Activated CD4-positive, alpha-beta memory T cell treated with anti-CD3 and anti-CD28 coated beads, Interleukin-2, amount 10 ng/mL, durations not matched to agents 7 days and 5 days (primary cell): ENCODE results near the gene KAZN. TPM values are rescaled to one million over a fixed set of nuclear protein-coding genes. Genes with fewer than 3 reads are reported as not detected.

Experiments used
- CTCF ChIA-PET: fragments of 350-600 bp; sonication (Branson Sonifier 250); formaldehyde crosslinking; loops from one replicate; lab custom pipeline; 2021; ENCODE audit warnings: antibody characterized with exemption, inconsistent platforms; lab: Charles Lee
- POLR2A ChIA-PET: fragments of 350-600 bp; sonication (Branson Sonifier 250); formaldehyde crosslinking; loops from one replicate; lab custom pipeline; 2021; ENCODE audit warnings: antibody characterized with exemption; lab: Charles Lee
- DNase-seq: peaks from one replicate; pipeline ENCODE4 v3.0.0-alpha.2; 2020
- H3K27ac Mint-ChIP-seq: one replicate; pipeline ENCODE4 v1.8.0; 2021; ENCODE audit warnings: mild to moderate bottlenecking, mixed read lengths
- H3K27me3 Mint-ChIP-seq: one replicate; pipeline ENCODE4 v1.8.0; 2021; ENCODE audit warnings: mixed read lengths
- H3K36me3 Mint-ChIP-seq: one replicate; pipeline ENCODE4 v1.8.0; 2021; ENCODE audit warnings: low read depth, mixed read lengths
- H3K4me1 Mint-ChIP-seq: one replicate; pipeline ENCODE4 v1.8.0; 2021; ENCODE audit warnings: mixed read lengths
- H3K4me3 Mint-ChIP-seq: one replicate; pipeline ENCODE4 v1.8.0; 2021; ENCODE audit warnings: mild to moderate bottlenecking, mixed read lengths
- H3K9me3 Mint-ChIP-seq: one replicate; pipeline ENCODE4 v1.8.0; 2021; ENCODE audit warnings: mixed read lengths
- total RNA-seq, 2 experiments: library from RNA; stranded (reverse); gene quantifications; one replicate each; pipeline ENCODE4 v1.2.3, GENCODE V29; 2021

KAZN gene
- total RNA-seq, 2 experiments from 2014 or later = 0.30 to 0.43 TPM

- CTCF ChIA-PET = no interaction called here
- Mint-ChIP-seq H3K4me3 (no peak overlapping the region), H3K9me3 (no peaks in the 10 kb centered on the region), H3K27ac (no peak overlapping the region), H3K36me3 (no peaks in the 10 kb centered on the region), H3K27me3 (no peaks in the 10 kb centered on the region), H3K4me1 (no peaks in the 10 kb centered on the region)
- POLR2A ChIA-PET = no interaction called here
- no peak for DNase-seq
Measured at GRCh38 chr1:14936815-14937214, 338.3 kb downstream of the KAZN start.

GRCh38 chr1:14937288-14937949 is 338.9 kb downstream of the KAZN start:
- H3K4me3 Mint-ChIP-seq = no peak overlapping the region
- no peaks in the 10 kb centered on the region for H3K27me3 Mint-ChIP-seq
- H3K36me3 Mint-ChIP-seq = no peaks in the 10 kb centered on the region
- H3K27ac Mint-ChIP-seq = no peak overlapping the region
- H3K9me3 Mint-ChIP-seq = no peaks in the 10 kb centered on the region
- H3K4me1 Mint-ChIP-seq = no peaks in the 10 kb centered on the region
- ChIA-PET CTCF (no interaction called here), POLR2A (no interaction called here)
- no peak for DNase-seq

DNA sequence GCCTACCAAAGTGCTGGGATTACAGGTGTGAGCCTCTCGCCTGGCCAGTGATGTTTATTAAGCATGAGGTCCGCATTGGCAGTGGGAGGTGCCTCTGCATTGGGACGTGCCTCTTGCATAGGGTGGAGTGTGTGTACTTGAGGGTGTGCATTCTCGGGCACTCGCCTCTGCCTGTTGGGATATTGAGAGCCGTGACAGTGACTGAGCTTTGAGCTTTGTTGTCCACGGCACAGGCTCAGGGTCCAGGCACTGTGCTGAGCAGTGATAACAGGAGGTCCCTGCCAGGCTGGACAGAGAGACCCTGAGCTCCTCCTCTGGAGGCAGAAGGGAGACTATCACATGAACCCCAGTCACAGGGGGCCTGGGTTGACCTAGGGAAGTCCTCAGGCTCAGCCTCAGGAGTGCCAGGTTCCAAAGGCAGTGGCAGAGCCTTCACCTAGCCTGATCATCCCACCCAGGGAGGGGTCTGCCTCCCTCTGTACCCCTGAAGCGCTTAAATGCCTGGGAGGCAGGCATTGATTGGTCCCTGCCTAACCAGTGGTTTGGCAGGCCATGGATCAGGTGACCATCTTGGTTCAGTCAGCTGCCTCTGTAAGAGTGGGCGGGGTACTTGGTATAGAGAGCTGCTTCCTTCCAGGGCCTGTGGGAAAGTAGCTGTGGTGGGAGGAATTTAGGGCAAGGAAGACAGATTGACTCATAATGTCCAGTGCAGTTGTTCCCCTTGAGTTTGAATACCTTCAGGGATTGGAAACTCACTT is 341.2 kb downstream of the KAZN start:
- H3K27me3 Mint-ChIP-seq = peaks cover 2% of the 10 kb centered on the region
- ChIA-PET POLR2A (no interaction called here), CTCF (no interaction called here)
- no peaks in the 10 kb centered on the region for H3K4me1 Mint-ChIP-seq
- no peak overlapping the region for H3K4me3 Mint-ChIP-seq
- no peaks in the 10 kb centered on the region for H3K9me3 Mint-ChIP-seq
- no peaks in the 10 kb centered on the region for H3K36me3 Mint-ChIP-seq
- H3K27ac Mint-ChIP-seq = no peak overlapping the region
- no peak for DNase-seq

GRCh38 chr1:14940285-14940870 is 341.9 kb downstream of the KAZN start:
- Mint-ChIP-seq H3K4me3 (no peak overlapping the region), H3K27ac (no peak overlapping the region), H3K9me3 (no peaks in the 10 kb centered on the region), H3K36me3 (no peaks in the 10 kb centered on the region), H3K4me1 (no peaks in the 10 kb centered on the region), H3K27me3 (peaks cover 2% of the 10 kb centered on the region)
- no peak for DNase-seq
- POLR2A ChIA-PET = no interaction called here
- CTCF ChIA-PET = no interaction called here

DNA sequence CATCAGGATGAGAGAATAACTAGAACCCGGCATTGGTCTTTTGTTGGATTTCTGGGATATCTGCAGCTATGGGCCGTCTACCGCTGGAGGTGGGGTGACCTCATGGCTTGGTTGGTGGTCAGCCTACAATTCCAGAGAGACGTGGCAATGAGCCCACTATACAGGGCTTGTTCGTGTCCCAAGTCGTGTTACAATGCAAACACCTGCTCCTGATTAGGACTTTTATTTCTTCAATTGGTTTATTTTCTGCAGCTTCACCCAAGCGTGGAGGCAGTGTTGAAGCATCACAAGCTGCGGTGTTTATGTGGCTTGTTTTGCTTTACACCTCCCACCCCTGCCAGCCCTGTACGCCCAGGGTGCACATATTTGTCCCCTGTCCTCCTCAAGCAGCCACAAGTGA is 343.4 kb downstream of the KAZN start:
- DNase-seq = no peak
- CTCF ChIA-PET = no interaction called here
- no peak overlapping the region for H3K4me3 Mint-ChIP-seq
- no peak overlapping the region for H3K27ac Mint-ChIP-seq
- POLR2A ChIA-PET = no interaction called here
- no peaks in the 10 kb centered on the region for H3K4me1 Mint-ChIP-seq
- H3K27me3 Mint-ChIP-seq = peaks cover 2% of the 10 kb centered on the region
- no peaks in the 10 kb centered on the region for H3K9me3 Mint-ChIP-seq
- H3K36me3 Mint-ChIP-seq = no peaks in the 10 kb centered on the region

GRCh38 chr1:14944471-14944985 is 346.0 kb downstream of the KAZN start:
- no peak for DNase-seq
- Mint-ChIP-seq H3K9me3 (no peaks in the 10 kb centered on the region), H3K4me3 (no peak overlapping the region), H3K36me3 (no peaks in the 10 kb centered on the region), H3K27ac (no peak overlapping the region), H3K27me3 (peaks cover 2% of the 10 kb centered on the region), H3K4me1 (no peaks in the 10 kb centered on the region)
- CTCF ChIA-PET = no interaction called here
- POLR2A ChIA-PET = no interaction called here

GRCh38 chr1:14945132-14946010 is 346.9 kb downstream of the KAZN start:
- Mint-ChIP-seq H3K9me3 (no peaks in the 10 kb centered on the region), H3K36me3 (no peaks in the 10 kb centered on the region), H3K27ac (no peak overlapping the region), H3K4me3 (no peak overlapping the region), H3K27me3 (peaks cover 2% of the 10 kb centered on the region), H3K4me1 (no peaks in the 10 kb centered on the region)
- ChIA-PET POLR2A (no interaction called here), CTCF (no interaction called here)
- no peak for DNase-seq

- Mint-ChIP-seq H3K36me3 (no peaks in the 10 kb centered on the region), H3K27ac (no peak overlapping the region), H3K27me3 (peaks cover 2% of the 10 kb centered on the region), H3K4me3 (no peak overlapping the region), H3K4me1 (no peaks in the 10 kb centered on the region), H3K9me3 (no peaks in the 10 kb centered on the region)
- CTCF ChIA-PET = no interaction called here
- DNase-seq = no peak
- POLR2A ChIA-PET = no interaction called here
Measured at GRCh38 chr1:14946011-14946359, 347.5 kb downstream of the KAZN start.

- Mint-ChIP-seq H3K36me3 (no peaks in the 10 kb centered on the region), H3K9me3 (no peaks in the 10 kb centered on the region), H3K4me3 (no peak overlapping the region), H3K27ac (no peak overlapping the region), H3K27me3 (peaks cover 2% of the 10 kb centered on the region), H3K4me1 (no peaks in the 10 kb centered on the region)
- DNase-seq = no peak
- CTCF ChIA-PET = interaction anchor here (1.2 kb wide), 1 partner anchor 81 kb away, joined by 3 read pairs; no protein-coding TSS in a partner anchor
- POLR2A ChIA-PET = no interaction called here
Measured at GRCh38 chr1:14946684-14947238, 348.3 kb downstream of the KAZN start.

GRCh38 chr1:14947421-14947820 is 348.9 kb downstream of the KAZN start:
- no peaks in the 10 kb centered on the region for H3K9me3 Mint-ChIP-seq
- ChIA-PET CTCF (interaction anchor here (1.2 kb wide), 1 partner anchor 81 kb away, joined by 3 read pairs; no protein-coding TSS in a partner anchor), POLR2A (no interaction called here)
- DNase-seq = no peak
- H3K36me3 Mint-ChIP-seq = no peaks in the 10 kb centered on the region
- H3K4me3 Mint-ChIP-seq = no peak overlapping the region
- no peak overlapping the region for H3K27ac Mint-ChIP-seq
- no peaks in the 10 kb centered on the region for H3K4me1 Mint-ChIP-seq
- H3K27me3 Mint-ChIP-seq = peaks cover 2% of the 10 kb centered on the region

- Mint-ChIP-seq H3K36me3 (no peaks in the 10 kb centered on the region), H3K4me1 (no peaks in the 10 kb centered on the region), H3K4me3 (no peak overlapping the region), H3K27me3 (no peaks in the 10 kb centered on the region), H3K27ac (no peak overlapping the region), H3K9me3 (no peaks in the 10 kb centered on the region)
- ChIA-PET POLR2A (no interaction called here), CTCF (interaction anchor here (1.2 kb wide), 1 partner anchor 80 kb away, joined by 3 read pairs; no protein-coding TSS in a partner anchor)
- no peak for DNase-seq
Measured at GRCh38 chr1:14948112-14948652, 349.7 kb downstream of the KAZN start.

GRCh38 chr1:14949270-14949835 is 350.9 kb downstream of the KAZN start:
- Mint-ChIP-seq H3K27me3 (no peaks in the 10 kb centered on the region), H3K27ac (no peak overlapping the region), H3K4me3 (no peak overlapping the region), H3K9me3 (no peaks in the 10 kb centered on the region), H3K4me1 (no peaks in the 10 kb centered on the region), H3K36me3 (no peaks in the 10 kb centered on the region)
- DNase-seq = no peak
- POLR2A ChIA-PET = no interaction called here
- CTCF ChIA-PET = no interaction called here
